Parathyroid adenoma (tissue), 2 donors: ENCODE data around the gene TCEAL2.
A peak's percentile ranks its signal among the peaks of the same experiment; 100 is the strongest.

Source experiments
- H2AFZ ChIP-seq: fragments of 300-600 bp; sonication (generic); one replicate; pipeline ENCODE4 v1.7.0; 2017; ENCODE audit warnings: antibody characterized with exemption, mild to moderate bottlenecking
- H3K27ac ChIP-seq: fragments of 300-600 bp; sonication (generic); one replicate; pipeline ENCODE4 v1.7.0; 2017
- H3K27me3 ChIP-seq: fragments of 300-600 bp; sonication (generic); one replicate; pipeline ENCODE4 v1.7.0; 2017; ENCODE audit warnings: low read length; ENCODE audit not compliant: control insufficient read depth, insufficient read depth
- H3K36me3 ChIP-seq: fragments of 300-600 bp; sonication (generic); one replicate; pipeline ENCODE4 v1.7.0; 2017; ENCODE audit warnings: low read length; ENCODE audit not compliant: control insufficient read depth, insufficient read depth
- H3K4me1 ChIP-seq: fragments of 300-600 bp; sonication (generic); one replicate; pipeline ENCODE4 v1.7.0; 2017; ENCODE audit warnings: control low read depth
- H3K4me2 ChIP-seq: fragments of 300-600 bp; sonication (generic); one replicate; pipeline ENCODE4 v1.7.0; 2017; ENCODE audit warnings: low read length
- H3K4me3 ChIP-seq: fragments of 300-600 bp; sonication (generic); one replicate; pipeline ENCODE4 v1.7.0; 2017; ENCODE audit warnings: low read depth, low read length
- H3K79me2 ChIP-seq: fragments of 300-600 bp; sonication (generic); one replicate; pipeline ENCODE4 v1.7.0; 2017; ENCODE audit warnings: control low read depth
- H3K9ac ChIP-seq: fragments of 300-600 bp; sonication (generic); one replicate; pipeline ENCODE4 v1.7.0; 2017; ENCODE audit warnings: mild to moderate bottlenecking
- H3K9me3 ChIP-seq: fragments of 300-600 bp; sonication (generic); one replicate; pipeline ENCODE4 v1.7.0; 2017; ENCODE audit warnings: low read length; ENCODE audit not compliant: control insufficient read depth
- CTCF ChIP-seq: fragments of 300-600 bp; sonication (generic); IDR thresholded peaks from one replicate; pipeline ENCODE4 v1.7.0; 2017; ENCODE audit warnings: antibody characterized with exemption, mild to moderate bottlenecking
- donor health status: primary hyperparathyroidism.

TCEAL2 gene

GRCh38 chrX:102154218-102154860 lies 28.9 kb downstream of the TCEAL2 start:
- H3K4me2 ChIP-seq = peak overlapping the region; percentile 72
- no peaks in the 10 kb centered on the region for H3K36me3 ChIP-seq
- no peaks in the 10 kb centered on the region for H3K79me2 ChIP-seq
- no peaks in the 10 kb centered on the region for H3K27me3 ChIP-seq
- no peaks in the 10 kb centered on the region for H3K4me1 ChIP-seq
- H3K4me3 ChIP-seq = peak overlapping the region; percentile 71
- H3K9me3 ChIP-seq = no peaks in the 10 kb centered on the region
- no peak overlapping the region for H3K9ac ChIP-seq
- peak overlapping the region; percentile 82 for H2AFZ ChIP-seq
- peak; percentile 55 for TF ChIP-seq CTCF
- H3K27ac ChIP-seq = peak overlapping the region; percentile 90

GRCh38 chrX:102154900-102155805 lies 29.7 kb downstream of the TCEAL2 start:
- no peaks in the 10 kb centered on the region for H3K27me3 ChIP-seq
- peak overlapping the region; percentile 71 for H3K4me3 ChIP-seq
- peak overlapping the region; percentile 37 for H3K9ac ChIP-seq
- H3K9me3 ChIP-seq = no peaks in the 10 kb centered on the region
- H3K4me2 ChIP-seq = peak overlapping the region; percentile 72
- no peaks in the 10 kb centered on the region for H3K4me1 ChIP-seq
- peak overlapping the region; percentile 82 for H2AFZ ChIP-seq
- no peaks in the 10 kb centered on the region for H3K36me3 ChIP-seq
- H3K79me2 ChIP-seq = no peaks in the 10 kb centered on the region
- peak overlapping the region; percentile 90 for H3K27ac ChIP-seq
- TF ChIP-seq CTCF = no peak

GRCh38 chrX:102155806-102156179 lies 30.3 kb downstream of the TCEAL2 start, which contains the start of gene BEX5:
TSS of gene BEX5 (minus strand) at chrX:102155977. CDS start at chrX:102154265, 1,712 bp downstream.
- Histone ChIP-seq H3K4me3 (peak within 1 kb of the TSS; percentile 71), H3K9me3 (no peaks in the 10 kb centered on the region), H3K9ac (peak within 1 kb of the TSS; percentile 37), H3K36me3 (no peaks in the 10 kb centered on the region), H3K79me2 (no peaks in the 10 kb centered on the region), H3K27me3 (no peaks in the 10 kb centered on the region), H2AFZ (peak within 1 kb of the TSS; percentile 84), H3K4me2 (peak within 1 kb of the TSS; percentile 72), H3K4me1 (no peaks in the 10 kb centered on the region), H3K27ac (peak within 1 kb of the TSS; percentile 90)
- no peak for TF ChIP-seq CTCF
